ENCODE data around the gene FMOD.

FMOD gene

GRCh38 chr1:203366476-203366875 lies 15.6 kb upstream of the FMOD start:
- H3K4me1 ChIP-seq (ENCODE audit: low read depth, poor library complexity, severe bottlenecking) = no peaks in the 10 kb centered on the region
- no peak overlapping the region for H3K27ac ChIP-seq
- H3K4me2 ChIP-seq = no peak overlapping the region
- H4K20me1 ChIP-seq (ENCODE audit: insufficient read depth) = no peaks in the 10 kb centered on the region
- TF ChIP-seq, protein P1, sequence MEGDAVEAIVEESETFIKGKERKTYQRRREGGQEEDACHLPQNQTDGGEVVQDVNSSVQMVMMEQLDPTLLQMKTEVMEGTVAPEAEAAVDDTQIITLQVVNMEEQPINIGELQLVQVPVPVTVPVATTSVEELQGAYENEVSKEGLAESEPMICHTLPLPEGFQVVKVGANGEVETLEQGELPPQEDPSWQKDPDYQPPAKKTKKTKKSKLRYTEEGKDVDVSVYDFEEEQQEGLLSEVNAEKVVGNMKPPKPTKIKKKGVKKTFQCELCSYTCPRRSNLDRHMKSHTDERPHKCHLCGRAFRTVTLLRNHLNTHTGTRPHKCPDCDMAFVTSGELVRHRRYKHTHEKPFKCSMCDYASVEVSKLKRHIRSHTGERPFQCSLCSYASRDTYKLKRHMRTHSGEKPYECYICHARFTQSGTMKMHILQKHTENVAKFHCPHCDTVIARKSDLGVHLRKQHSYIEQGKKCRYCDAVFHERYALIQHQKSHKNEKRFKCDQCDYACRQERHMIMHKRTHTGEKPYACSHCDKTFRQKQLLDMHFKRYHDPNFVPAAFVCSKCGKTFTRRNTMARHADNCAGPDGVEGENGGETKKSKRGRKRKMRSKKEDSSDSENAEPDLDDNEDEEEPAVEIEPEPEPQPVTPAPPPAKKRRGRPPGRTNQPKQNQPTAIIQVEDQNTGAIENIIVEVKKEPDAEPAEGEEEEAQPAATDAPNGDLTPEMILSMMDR (conservative IDR thresholded peaks at IDR 0.05; ENCODE audit: low read depth, low read length) = no peak
- H3K9ac ChIP-seq = no peak overlapping the region
- 0 out of 2 replicates have a peak, but pooled peaks cover 6% of the 10 kb centered on the region for H3K27me3 ChIP-seq (ENCODE audit: insufficient read depth, low read depth)
- no peak overlapping the region for H3K4me3 ChIP-seq (IDR thresholded peaks at IDR 0.05; ENCODE audit: insufficient read depth, low read depth, low read length)
- H2AFZ ChIP-seq (ENCODE audit: low read depth) = no peak overlapping the region
- no peaks in the 10 kb centered on the region for H3K36me3 ChIP-seq (ENCODE audit: insufficient read depth)
- no peaks in the 10 kb centered on the region for H3K79me2 ChIP-seq (ENCODE audit: insufficient read depth, low read depth)

DNA sequence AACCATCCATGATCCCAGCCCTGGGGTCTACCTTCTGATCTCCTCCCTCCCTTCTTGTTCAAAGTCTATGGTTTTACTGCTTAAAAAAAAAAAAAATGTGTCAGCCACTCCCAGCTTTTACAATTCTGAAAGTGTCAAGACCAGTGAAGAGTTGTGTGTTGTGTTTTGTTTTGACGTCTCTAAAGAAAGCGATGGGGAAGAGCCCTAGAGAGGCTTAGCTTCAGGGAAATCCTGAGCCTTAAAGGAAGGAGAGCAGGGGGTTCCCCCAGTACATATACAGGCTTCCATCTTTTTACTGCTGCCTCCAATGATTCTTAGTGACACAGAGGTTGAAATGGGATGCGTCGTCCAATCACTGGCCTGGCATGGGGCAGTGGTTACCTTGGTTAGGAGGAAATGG lies 13.9 kb upstream of the FMOD start:
- Histone ChIP-seq H3K79me2 (ENCODE audit: insufficient read depth, low read depth) (no peaks in the 10 kb centered on the region), H3K4me3 (IDR thresholded peaks at IDR 0.05; ENCODE audit: insufficient read depth, low read depth, low read length) (no peak overlapping the region), H3K27me3 (ENCODE audit: insufficient read depth, low read depth) (0 out of 2 replicates have a peak, but pooled peaks cover 6% of the 10 kb centered on the region)

DNA sequence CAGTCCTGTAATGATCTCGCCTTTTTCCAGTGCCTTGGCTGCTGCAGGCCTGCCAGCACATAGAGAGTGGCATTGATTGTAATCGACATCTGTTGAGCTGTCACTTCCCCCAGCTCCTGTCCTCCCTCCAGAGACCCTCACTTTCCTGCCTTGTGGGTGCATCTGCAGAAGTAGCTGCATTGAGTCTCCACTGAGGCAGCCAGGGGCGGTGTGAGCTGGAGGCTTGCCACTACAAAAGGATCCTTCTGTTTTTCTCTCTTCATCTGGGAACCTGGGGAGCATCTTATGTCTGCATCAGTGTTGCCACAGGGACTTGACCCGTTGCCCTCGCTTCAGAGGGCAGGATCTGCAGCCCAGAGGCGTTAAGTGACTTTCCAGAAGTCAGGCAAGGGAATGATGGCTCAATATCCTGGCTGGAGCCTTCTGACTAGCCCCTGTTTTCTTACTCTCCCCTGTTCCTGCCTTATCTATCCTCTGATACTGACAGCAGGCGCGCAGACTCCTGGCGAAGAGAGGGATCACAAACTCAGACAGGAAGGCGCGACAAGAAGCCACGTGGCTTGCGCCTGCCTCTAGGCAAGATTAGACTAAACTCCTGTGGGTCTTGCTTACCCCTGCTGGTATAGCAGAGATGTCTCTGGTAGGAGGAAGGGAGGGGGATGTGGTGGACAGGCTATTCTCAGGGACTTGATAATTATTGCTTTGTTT lies 13.3 kb upstream of the FMOD start:
- no peaks in the 10 kb centered on the region for H3K79me2 ChIP-seq (ENCODE audit: insufficient read depth, low read depth)
- TF ChIP-seq, protein P1 (conservative IDR thresholded peaks at IDR 0.05; ENCODE audit: low read depth, low read length) = no peak
- no peak overlapping the region for H3K4me2 ChIP-seq
- H3K4me1 ChIP-seq (ENCODE audit: low read depth, poor library complexity, severe bottlenecking) = no peaks in the 10 kb centered on the region
- H3K27me3 ChIP-seq (ENCODE audit: insufficient read depth, low read depth) = 0 out of 2 replicates have a peak, but pooled peaks cover 6% of the 10 kb centered on the region
- H3K36me3 ChIP-seq (ENCODE audit: insufficient read depth) = no peaks in the 10 kb centered on the region
- no peaks in the 10 kb centered on the region for H4K20me1 ChIP-seq (ENCODE audit: insufficient read depth)
- no peak overlapping the region for H2AFZ ChIP-seq (ENCODE audit: low read depth)
- no peak overlapping the region for H3K27ac ChIP-seq
- no peak overlapping the region for H3K9ac ChIP-seq
- H3K4me3 ChIP-seq (IDR thresholded peaks at IDR 0.05; ENCODE audit: insufficient read depth, low read depth, low read length) = no peak overlapping the region

More for the DNA sequence above, 13.9 kb upstream of the FMOD start:
- H3K4me2 ChIP-seq = no peak overlapping the region
- no peak overlapping the region for H2AFZ ChIP-seq (ENCODE audit: low read depth)
- H3K27ac ChIP-seq = no peak overlapping the region
- H4K20me1 ChIP-seq (ENCODE audit: insufficient read depth) = no peaks in the 10 kb centered on the region
- TF ChIP-seq, protein P1 (conservative IDR thresholded peaks at IDR 0.05; ENCODE audit: low read depth, low read length) = no peak
- no peak overlapping the region for H3K9ac ChIP-seq
- no peaks in the 10 kb centered on the region for H3K4me1 ChIP-seq (ENCODE audit: low read depth, poor library complexity, severe bottlenecking)
- no peaks in the 10 kb centered on the region for H3K36me3 ChIP-seq (ENCODE audit: insufficient read depth)

GRCh38 chr1:203362720-203363025 lies 11.8 kb upstream of the FMOD start:
- Histone ChIP-seq H3K4me1 (ENCODE audit: low read depth, poor library complexity, severe bottlenecking) (no peaks in the 10 kb centered on the region), H3K27ac (no peak overlapping the region), H3K79me2 (ENCODE audit: insufficient read depth, low read depth) (no peaks in the 10 kb centered on the region), H2AFZ (ENCODE audit: low read depth) (no peak overlapping the region), H3K27me3 (ENCODE audit: insufficient read depth, low read depth) (0 out of 2 replicates have a peak, but pooled peaks cover 9% of the 10 kb centered on the region), H3K9ac (no peak overlapping the region), H3K4me2 (no peak overlapping the region), H3K4me3 (IDR thresholded peaks at IDR 0.05; ENCODE audit: insufficient read depth, low read depth, low read length) (no peak overlapping the region), H4K20me1 (ENCODE audit: insufficient read depth) (no peaks in the 10 kb centered on the region), H3K36me3 (ENCODE audit: insufficient read depth) (no peaks in the 10 kb centered on the region)
- TF ChIP-seq, protein P1 (conservative IDR thresholded peaks at IDR 0.05; ENCODE audit: low read depth, low read length) = no peak

Measured in KMS-11 (cell line).